Liver (tissue), 9 donors: ENCODE data around the gene PLPPR5. TPM values are rescaled to one million over a fixed set of nuclear protein-coding genes. Genes with fewer than 3 reads are reported as not detected.

Experiments used
- DNase-seq: peaks from one replicate; pipeline ENCODE4 v3.0.0-alpha.2; 2017; ENCODE audit warnings: low spot score
- H3K27ac ChIP-seq, 2 donors: one replicate each; pipeline ENCODE4 v1.7.0; 2013; ENCODE audit warnings: inconsistent platforms in 2 of 2, low read length in 2 of 2, control low read depth in 1 of 2, low read depth in 1 of 2, mild to moderate bottlenecking in 1 of 2
- H3K27me3 ChIP-seq, 4 donors: one replicate each; pipeline versions ENCODE4 v1.6.1 to v1.7.0; 2013; ENCODE audit warnings: low read length in 3 of 4, inconsistent platforms in 1 of 4, mild to moderate bottlenecking in 1 of 4, moderate library complexity in 1 of 4; ENCODE audit not compliant: control insufficient read depth in 4 of 4, insufficient read depth in 4 of 4
- H3K36me3 ChIP-seq, 4 donors: one replicate each; pipeline versions ENCODE4 v1.6.1 to v1.7.0; 2013; ENCODE audit warnings: low read length in 3 of 4, mild to moderate bottlenecking in 3 of 4, low read depth in 1 of 4, moderate library complexity in 1 of 4; ENCODE audit not compliant: control insufficient read depth in 4 of 4, insufficient read depth in 3 of 4
- H3K4me1 ChIP-seq, 4 donors: one replicate each; pipeline versions ENCODE4 v1.6.1 to v1.7.0; 2013; ENCODE audit warnings: low read length in 3 of 4, mild to moderate bottlenecking in 3 of 4, moderate library complexity in 1 of 4; ENCODE audit not compliant: control insufficient read depth in 4 of 4, insufficient read depth in 4 of 4
- H3K4me3 ChIP-seq, 3 donors: one replicate each; pipeline versions ENCODE4 v1.6.1 to v1.7.0; 2013; ENCODE audit warnings: low read length in 3 of 3, control low read depth in 1 of 3, low read depth in 1 of 3, mild to moderate bottlenecking in 1 of 3
- H3K9ac ChIP-seq, 2 donors: one replicate each; pipeline ENCODE4 v1.7.0; 2013; ENCODE audit warnings: low read length in 2 of 2, mild to moderate bottlenecking in 2 of 2, moderate library complexity in 2 of 2, control low read depth in 1 of 2, low read depth in 1 of 2
- H3K9me3 ChIP-seq, 4 donors: one replicate each; pipeline versions ENCODE4 v1.6.1 to v1.7.0; 2013; ENCODE audit warnings: low read length in 3 of 4; ENCODE audit not compliant: control insufficient read depth in 4 of 4
- EGR1 ChIP-seq, 2 donors: IDR thresholded peaks; 2 replicates each; pipeline ENCODE4 v1.6.1; 2016 to 2018; ENCODE audit warnings: antibody characterized with exemption in 2 of 2, low read depth in 2 of 2
- FOXA1 ChIP-seq: IDR thresholded peaks from 2 replicates; pipeline ENCODE4 v1.6.1; 2016; ENCODE audit warnings: antibody characterized with exemption
- FOXA2 ChIP-seq: IDR thresholded peaks from 2 replicates; pipeline ENCODE4 v1.6.1; 2016; ENCODE audit warnings: antibody characterized with exemption
- GABPA ChIP-seq, 2 donors: IDR thresholded peaks in 1 of 2; conservative IDR thresholded peaks in 1 of 2; 2 replicates each; pipeline ENCODE4 v1.6.1; 2016; ENCODE audit warnings: antibody characterized with exemption in 2 of 2, mild to moderate bottlenecking in 1 of 2, moderate library complexity in 1 of 2
- HNF4A ChIP-seq, 2 donors: conservative IDR thresholded peaks; 2 replicates each; pipeline ENCODE4 v1.6.1; 2016; ENCODE audit warnings: antibody characterized with exemption in 2 of 2, mild to moderate bottlenecking in 2 of 2
- HNF4G ChIP-seq: IDR thresholded peaks from 2 replicates; pipeline ENCODE4 v1.6.1; 2016; ENCODE audit warnings: antibody characterized with exemption
- JUND ChIP-seq, 2 donors: IDR thresholded peaks; 2 replicates each; pipeline ENCODE4 v1.6.1; 2016; ENCODE audit warnings: antibody characterized with exemption in 2 of 2
- NR2F2 ChIP-seq: IDR thresholded peaks from 2 replicates; pipeline ENCODE4 v1.6.1; 2016; ENCODE audit warnings: antibody characterized with exemption
- RAD21 ChIP-seq, 2 donors: IDR thresholded peaks; 2 replicates each; pipeline ENCODE4 v1.6.1; 2016; ENCODE audit warnings: antibody characterized with exemption in 2 of 2, mild to moderate bottlenecking in 2 of 2
- RXRA ChIP-seq, 2 donors: IDR thresholded peaks; 2 replicates each; pipeline ENCODE4 v1.6.1; 2017 to 2018; ENCODE audit warnings: antibody characterized with exemption in 2 of 2, mild to moderate bottlenecking in 1 of 2
- SP1 ChIP-seq: IDR thresholded peaks from 2 replicates; pipeline ENCODE4 v1.6.1; 2018; ENCODE audit warnings: antibody characterized with exemption, mild to moderate bottlenecking
- TAF1 ChIP-seq: conservative IDR thresholded peaks from 2 replicates; pipeline ENCODE4 v1.6.1; 2016; ENCODE audit warnings: antibody characterized with exemption, mild to moderate bottlenecking
- YY1 ChIP-seq: IDR thresholded peaks from 2 replicates; pipeline ENCODE4 v1.6.1; 2016; ENCODE audit warnings: antibody characterized with exemption, mild to moderate bottlenecking
- WGBS: extraction: QIAGEN DNeasy Blood & Tissue Kit; methylation state at CpG from one replicate; pipeline ENCODE4 v1.1.7; 2013; 5-methylcytosine and 5-hydroxymethylcytosine counted together
- polyA plus RNA-seq, 2 donors: library from polyadenylated mRNA; stranded (reverse) in 1 of 2; unstranded in 1 of 2; fragments of 200-250 nt in 1 of 2; fragments of >200 nt in 1 of 2; fragmentation: Nextera tagmentation in 1 of 2; extraction: Ambion mirVana in 1 of 2; gene quantifications; one replicate each; pipeline versions ENCODE4 v1.2.1 to v1.2.3, GENCODE V29; 2013 to 2015
- total RNA-seq, 2 donors: library from RNA; depleted of rRNA; stranded (reverse); fragments of >200 nt; gene quantifications; one replicate each; pipeline ENCODE4 v1.2.3, GENCODE V29; 2014
- TF ChIP-seq, protein P1 (sequence below): IDR thresholded peaks from 2 replicates; pipeline ENCODE4 v1.6.1; 2016; ENCODE audit warnings: antibody characterized with exemption, mild to moderate bottlenecking
- TF ChIP-seq, protein P2 (sequence below): IDR thresholded peaks from 2 replicates; pipeline ENCODE4 v1.6.1; 2016; ENCODE audit warnings: antibody characterized with exemption
- TF ChIP-seq, protein P3 (sequence below): IDR thresholded peaks from 2 replicates; pipeline ENCODE4 v1.6.1; 2016; ENCODE audit warnings: antibody characterized with exemption
- TF ChIP-seq, protein P4 (sequence below): IDR thresholded peaks from 2 replicates; pipeline ENCODE4 v1.6.1; 2016; ENCODE audit warnings: antibody characterized with exemption
- TF ChIP-seq, protein P5 (sequence below): fragments of 150-350 bp; IDR thresholded peaks from 2 replicates; pipeline ENCODE4 v1.5.1; 2017; ENCODE audit warnings: improper control_type of control experiment, low read depth, low read length; ENCODE audit not compliant: missing input control
- donor health status: healthy.
- donor health status: healthy.
- donor health status: healthy.
- donor health status: healthy.
- donor health status: healthy.

PLPPR5 gene
- total and polyA plus RNA-seq, 4 donors = not detected

DNA sequence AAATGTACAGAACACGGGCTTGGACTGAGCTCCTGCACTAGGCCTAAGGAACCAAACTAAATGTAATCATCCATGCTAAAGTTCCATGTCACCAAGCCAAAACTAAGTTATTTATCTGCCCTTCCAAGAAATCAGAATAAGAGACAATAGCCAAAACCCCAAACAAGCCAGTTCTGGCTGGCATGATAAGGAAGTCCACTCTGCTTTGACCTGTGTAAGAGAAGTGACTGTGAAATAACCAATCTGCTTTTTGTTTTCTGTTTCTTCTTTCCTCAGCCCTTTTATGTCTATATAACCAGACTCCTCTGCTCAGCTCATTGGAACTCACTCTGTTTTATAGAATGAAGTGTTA, 15.1 kb downstream of the PLPPR5 start:
- Histone ChIP-seq H3K4me3 (no peak overlapping the region), H3K27me3 (no peaks in the 10 kb centered on the region), H3K9me3 (peaks cover 0 to 2% (median 0%) of the 10 kb centered on the region in 4 donors), H3K36me3 (no peaks in the 10 kb centered on the region), H3K9ac (no peak overlapping the region), H3K27ac (no peak overlapping the region), H3K4me1 (no peaks in the 10 kb centered on the region)
- no peak for DNase-seq
- TF ChIP-seq, protein P1, sequence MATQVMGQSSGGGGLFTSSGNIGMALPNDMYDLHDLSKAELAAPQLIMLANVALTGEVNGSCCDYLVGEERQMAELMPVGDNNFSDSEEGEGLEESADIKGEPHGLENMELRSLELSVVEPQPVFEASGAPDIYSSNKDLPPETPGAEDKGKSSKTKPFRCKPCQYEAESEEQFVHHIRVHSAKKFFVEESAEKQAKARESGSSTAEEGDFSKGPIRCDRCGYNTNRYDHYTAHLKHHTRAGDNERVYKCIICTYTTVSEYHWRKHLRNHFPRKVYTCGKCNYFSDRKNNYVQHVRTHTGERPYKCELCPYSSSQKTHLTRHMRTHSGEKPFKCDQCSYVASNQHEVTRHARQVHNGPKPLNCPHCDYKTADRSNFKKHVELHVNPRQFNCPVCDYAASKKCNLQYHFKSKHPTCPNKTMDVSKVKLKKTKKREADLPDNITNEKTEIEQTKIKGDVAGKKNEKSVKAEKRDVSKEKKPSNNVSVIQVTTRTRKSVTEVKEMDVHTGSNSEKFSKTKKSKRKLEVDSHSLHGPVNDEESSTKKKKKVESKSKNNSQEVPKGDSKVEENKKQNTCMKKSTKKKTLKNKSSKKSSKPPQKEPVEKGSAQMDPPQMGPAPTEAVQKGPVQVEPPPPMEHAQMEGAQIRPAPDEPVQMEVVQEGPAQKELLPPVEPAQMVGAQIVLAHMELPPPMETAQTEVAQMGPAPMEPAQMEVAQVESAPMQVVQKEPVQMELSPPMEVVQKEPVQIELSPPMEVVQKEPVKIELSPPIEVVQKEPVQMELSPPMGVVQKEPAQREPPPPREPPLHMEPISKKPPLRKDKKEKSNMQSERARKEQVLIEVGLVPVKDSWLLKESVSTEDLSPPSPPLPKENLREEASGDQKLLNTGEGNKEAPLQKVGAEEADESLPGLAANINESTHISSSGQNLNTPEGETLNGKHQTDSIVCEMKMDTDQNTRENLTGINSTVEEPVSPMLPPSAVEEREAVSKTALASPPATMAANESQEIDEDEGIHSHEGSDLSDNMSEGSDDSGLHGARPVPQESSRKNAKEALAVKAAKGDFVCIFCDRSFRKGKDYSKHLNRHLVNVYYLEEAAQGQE = no peak
- 94% methylated on average over 1 of the region's 1 CpG for WGBS

DNA sequence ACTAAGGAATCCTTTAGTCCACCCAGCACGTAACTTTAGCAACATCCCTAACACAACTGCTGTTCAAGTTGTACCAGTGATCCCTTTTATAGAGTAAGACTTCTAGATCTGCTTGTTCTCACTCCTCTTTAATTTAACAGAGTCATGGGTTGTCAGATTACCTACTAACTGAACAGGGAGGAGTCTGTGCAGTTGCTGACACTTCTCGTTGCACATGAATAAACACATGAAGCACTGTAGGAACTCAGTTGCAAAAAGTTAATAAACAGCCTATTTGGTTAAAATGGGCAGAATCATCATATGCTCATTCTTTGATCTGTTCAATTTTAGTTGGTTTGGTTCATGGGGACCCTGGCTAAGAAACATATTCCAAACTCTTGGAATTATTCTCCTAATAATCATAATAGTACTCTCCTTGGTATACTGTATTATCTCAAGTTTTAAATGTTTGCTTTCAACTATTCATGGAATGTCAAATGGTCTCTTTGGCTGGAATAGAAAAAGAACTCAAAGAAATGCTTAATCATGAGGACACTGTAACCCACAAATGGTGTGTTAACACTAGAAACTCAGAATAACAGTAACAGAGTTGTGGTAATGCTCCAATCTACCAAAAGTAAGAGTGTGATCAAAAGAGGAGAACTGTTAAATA, 15.6 kb downstream of the PLPPR5 start:
- Histone ChIP-seq H3K27ac (no peak overlapping the region), H3K9ac (no peak overlapping the region), H3K27me3 (no peaks in the 10 kb centered on the region), H3K4me1 (no peaks in the 10 kb centered on the region), H3K36me3 (no peaks in the 10 kb centered on the region), H3K4me3 (no peak overlapping the region), H3K9me3 (peaks cover 0 to 2% (median under 1%) of the 10 kb centered on the region in 4 donors)
- no peak for DNase-seq
- WGBS = 90% methylated on average over 2 of the region's 2 CpGs
- TF ChIP-seq JUND (IDR thresholded peaks at IDR 0.05) (no peak), TAF1 (no peak), GABPA (IDR thresholded peaks at IDR 0.05 in 1 of 2, conservative IDR thresholded peaks at IDR 0.05 in 1 of 2) (no peak), HNF4G (no peak), RXRA (IDR thresholded peaks at IDR 0.05) (no peak), EGR1 (IDR thresholded peaks at IDR 0.05; ENCODE audit: low read depth in 2 of 2) (no peak), RAD21 (IDR thresholded peaks at IDR 0.05) (no peak), SP1 (no peak), FOXA1 (no peak), YY1 (no peak), HNF4A (conservative IDR thresholded peaks at IDR 0.05) (no peak), NR2F2 (no peak), FOXA2 (no peak)
- TF ChIP-seq, protein P1 = no peak
- TF ChIP-seq, protein P2, sequence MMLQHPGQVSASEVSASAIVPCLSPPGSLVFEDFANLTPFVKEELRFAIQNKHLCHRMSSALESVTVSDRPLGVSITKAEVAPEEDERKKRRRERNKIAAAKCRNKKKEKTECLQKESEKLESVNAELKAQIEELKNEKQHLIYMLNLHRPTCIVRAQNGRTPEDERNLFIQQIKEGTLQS = no peak
- TF ChIP-seq, protein P3, sequence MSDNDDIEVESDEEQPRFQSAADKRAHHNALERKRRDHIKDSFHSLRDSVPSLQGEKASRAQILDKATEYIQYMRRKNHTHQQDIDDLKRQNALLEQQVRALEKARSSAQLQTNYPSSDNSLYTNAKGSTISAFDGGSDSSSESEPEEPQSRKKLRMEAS = no peak
- TF ChIP-seq, protein P4, sequence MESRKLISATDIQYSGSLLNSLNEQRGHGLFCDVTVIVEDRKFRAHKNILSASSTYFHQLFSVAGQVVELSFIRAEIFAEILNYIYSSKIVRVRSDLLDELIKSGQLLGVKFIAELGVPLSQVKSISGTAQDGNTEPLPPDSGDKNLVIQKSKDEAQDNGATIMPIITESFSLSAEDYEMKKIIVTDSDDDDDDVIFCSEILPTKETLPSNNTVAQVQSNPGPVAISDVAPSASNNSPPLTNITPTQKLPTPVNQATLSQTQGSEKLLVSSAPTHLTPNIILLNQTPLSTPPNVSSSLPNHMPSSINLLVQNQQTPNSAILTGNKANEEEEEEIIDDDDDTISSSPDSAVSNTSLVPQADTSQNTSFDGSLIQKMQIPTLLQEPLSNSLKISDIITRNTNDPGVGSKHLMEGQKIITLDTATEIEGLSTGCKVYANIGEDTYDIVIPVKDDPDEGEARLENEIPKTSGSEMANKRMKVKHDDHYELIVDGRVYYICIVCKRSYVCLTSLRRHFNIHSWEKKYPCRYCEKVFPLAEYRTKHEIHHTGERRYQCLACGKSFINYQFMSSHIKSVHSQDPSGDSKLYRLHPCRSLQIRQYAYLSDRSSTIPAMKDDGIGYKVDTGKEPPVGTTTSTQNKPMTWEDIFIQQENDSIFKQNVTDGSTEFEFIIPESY = no peak
- TF ChIP-seq, protein P5, sequence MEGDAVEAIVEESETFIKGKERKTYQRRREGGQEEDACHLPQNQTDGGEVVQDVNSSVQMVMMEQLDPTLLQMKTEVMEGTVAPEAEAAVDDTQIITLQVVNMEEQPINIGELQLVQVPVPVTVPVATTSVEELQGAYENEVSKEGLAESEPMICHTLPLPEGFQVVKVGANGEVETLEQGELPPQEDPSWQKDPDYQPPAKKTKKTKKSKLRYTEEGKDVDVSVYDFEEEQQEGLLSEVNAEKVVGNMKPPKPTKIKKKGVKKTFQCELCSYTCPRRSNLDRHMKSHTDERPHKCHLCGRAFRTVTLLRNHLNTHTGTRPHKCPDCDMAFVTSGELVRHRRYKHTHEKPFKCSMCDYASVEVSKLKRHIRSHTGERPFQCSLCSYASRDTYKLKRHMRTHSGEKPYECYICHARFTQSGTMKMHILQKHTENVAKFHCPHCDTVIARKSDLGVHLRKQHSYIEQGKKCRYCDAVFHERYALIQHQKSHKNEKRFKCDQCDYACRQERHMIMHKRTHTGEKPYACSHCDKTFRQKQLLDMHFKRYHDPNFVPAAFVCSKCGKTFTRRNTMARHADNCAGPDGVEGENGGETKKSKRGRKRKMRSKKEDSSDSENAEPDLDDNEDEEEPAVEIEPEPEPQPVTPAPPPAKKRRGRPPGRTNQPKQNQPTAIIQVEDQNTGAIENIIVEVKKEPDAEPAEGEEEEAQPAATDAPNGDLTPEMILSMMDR = no peak
